PC-9 (cell line): ENCODE results near the gene RHAG. TPM values are rescaled to one million over a fixed set of nuclear protein-coding genes. Genes with fewer than 3 reads are reported as not detected.
A peak's percentile ranks its signal among the peaks of the same experiment; 100 is the strongest.

Source experiments
- Bru-seq: library from RNA; stranded (reverse); fragments of 400-500 nt; gene quantifications from one replicate; lab custom pipeline; 2021; lab: Mats Ljungman, UMichigan
- BruChase-seq, 2 experiments: library from RNA; stranded (reverse); fragments of 400-500 nt; gene quantifications; one replicate each; lab custom pipeline; 2021; lab: Mats Ljungman, UMichigan
- BruUV-seq: library from RNA; stranded (reverse); fragments of 400-500 nt; replicated peaks from 2 replicates; lab custom pipeline; 2021; lab: Mats Ljungman, UMichigan
- CTCF ChIA-PET: fragments of 300-600 bp; sonication (Branson Sonifier 250); formaldehyde crosslinking; loops from one replicate; lab custom pipeline; 2022; ENCODE audit warnings: antibody characterized with exemption; lab: Charles Lee
- POLR2A ChIA-PET: fragments of 300-600 bp; sonication (Branson Sonifier 250); formaldehyde crosslinking; loops from one replicate; lab custom pipeline; 2022; ENCODE audit warnings: antibody characterized with exemption; ENCODE audit not compliant: unreplicated experiment; lab: Charles Lee
- DNase-seq, 2 experiments: peaks; one replicate each; pipeline versions ENCODE4 v3.0.0 to v3.0.0-alpha.2; 2015 to 2022; ENCODE audit warnings: mixed read lengths in 1 of 2
- H2AFZ ChIP-seq: fragments of 200-600 bp; sonication (generic); 2 replicates; pipeline ENCODE4 v1.8.1; 2017; ENCODE audit warnings: antibody characterized with exemption
- H3F3A ChIP-seq: fragments of 200-600 bp; sonication (generic); 2 replicates; pipeline ENCODE4 v1.8.1; 2017; ENCODE audit warnings: antibody characterized with exemption, mild to moderate bottlenecking, low read depth; ENCODE audit not compliant: insufficient read depth
- H3K27ac ChIP-seq: fragments of 200-600 bp; sonication (generic); 2 replicates; pipeline ENCODE4 v1.6.1; 2016; ENCODE audit warnings: mixed run types
- H3K27me3 ChIP-seq: fragments of 200-600 bp; sonication (generic); 2 replicates; pipeline ENCODE4 v1.6.1; 2016; ENCODE audit warnings: low read depth, mixed run types; ENCODE audit not compliant: insufficient read depth
- H3K36me3 ChIP-seq: fragments of 200-600 bp; sonication (generic); 2 replicates; pipeline ENCODE4 v1.6.1; 2016; ENCODE audit warnings: low read depth, mixed run types
- H3K4me1 ChIP-seq: fragments of 200-600 bp; sonication (generic); replicated peaks from 2 replicates; pipeline ENCODE4 v1.6.1; 2016; ENCODE audit warnings: mixed run types; ENCODE audit not compliant: insufficient read depth
- H3K4me2 ChIP-seq: fragments of 200-600 bp; sonication (generic); 2 replicates; pipeline ENCODE4 v1.6.1; 2017; ENCODE audit warnings: mixed run types
- H3K4me3 ChIP-seq: fragments of 200-600 bp; sonication (generic); 2 replicates; pipeline ENCODE4 v1.6.1; 2016; ENCODE audit warnings: mixed run types
- H3K79me2 ChIP-seq: fragments of 200-600 bp; sonication (generic); 2 replicates; pipeline ENCODE4 v1.6.1; 2017; ENCODE audit warnings: low read depth, mixed run types
- H3K9me2 ChIP-seq: fragments of 200-600 bp; sonication (generic); 2 replicates; pipeline ENCODE4 v1.8.1; 2017; ENCODE audit warnings: mild to moderate bottlenecking; ENCODE audit not compliant: insufficient read depth
- H3K9me3 ChIP-seq: fragments of 200-600 bp; sonication (generic); 2 replicates; pipeline ENCODE4 v1.8.1; 2016; ENCODE audit warnings: low read depth; ENCODE audit not compliant: insufficient read depth
- H4K20me1 ChIP-seq: fragments of 200-600 bp; sonication (generic); 2 replicates; pipeline ENCODE4 v1.8.1; 2017; ENCODE audit not compliant: insufficient read depth
- EZH2 ChIP-seq: fragments of 200-600 bp; sonication (generic); IDR thresholded peaks from 2 replicates; pipeline ENCODE4 v1.8.0; 2017; ENCODE audit warnings: antibody characterized with exemption, low read depth
- intact Hi-C: fragments of 100-400 bp; cut with micrococcal nuclease; formaldehyde crosslinking; loops from one replicate; pipeline ENCODE4 v1.10.0; 2022; ENCODE audit not compliant: unreplicated experiment
- long read RNA-seq: library from polyadenylated mRNA; stranded (forward); transcript quantifications from one replicate; pipeline ENCODE4 v2.0.0, GENCODE V29; 2022
- total RNA-seq: library from RNA; stranded (reverse); gene quantifications from 2 replicates; pipeline ENCODE4 v1.2.3, GENCODE V29; 2021
- TF ChIP-seq, protein P1 (sequence below): fragments of 200-600 bp; sonication (generic); conservative IDR thresholded peaks from 2 replicates; pipeline ENCODE4 v1.6.1; 2017; ENCODE audit warnings: mixed run types, antibody characterized with exemption, mild to moderate bottlenecking, moderate library complexity

Gene RHAG
- total RNA-seq (not detected in 2 replicates), Bru-seq, nascent RNA (not detected), BruChase-seq, experiment 1, labeled RNA remaining after a 2-hour chase (not detected), BruChase-seq, experiment 2, labeled RNA remaining after a 6-hour chase (percentile 3 among the genes with signal in this experiment)
- long read RNA-seq = 0 reads

GRCh38 chr6:49636713-49637349 lies at the start of gene RHAG:
Gene RHAG, minus strand, starts transcription at chr6:49636839. Its CDS starts 27 bp downstream, at chr6:49636812.
- no peaks in the 10 kb centered on the region for H3F3A ChIP-seq

DNA sequence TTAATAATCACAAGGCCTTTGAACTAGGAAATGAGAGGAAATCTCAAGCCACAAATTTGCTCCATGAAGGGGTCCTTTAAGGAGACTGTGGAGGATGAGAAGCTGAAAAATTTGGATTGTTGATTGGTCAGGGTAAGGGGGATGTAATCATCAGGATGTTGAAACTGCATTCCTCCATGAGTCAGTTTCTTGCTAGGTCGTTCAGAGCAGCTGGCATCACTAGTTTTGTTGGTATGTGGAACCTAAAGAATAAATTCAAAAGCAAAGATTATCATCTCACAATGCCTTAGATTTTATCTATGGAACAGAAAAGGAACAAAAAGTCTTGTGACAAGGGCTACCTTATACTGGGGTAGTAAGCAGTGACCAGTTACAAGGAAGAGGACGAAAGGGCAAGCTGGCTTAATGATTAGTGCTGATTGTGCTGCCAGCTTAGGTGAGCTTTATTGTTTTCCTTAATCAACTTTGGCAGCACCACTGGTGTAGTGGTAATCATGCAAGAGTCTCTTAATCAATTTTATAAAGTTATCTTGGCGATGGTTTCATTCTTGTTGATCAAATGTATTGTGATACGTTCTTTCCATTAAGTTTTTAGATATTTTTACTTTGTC lies 40.1 kb upstream of the RHAG start:
- Histone ChIP-seq H3K4me1 (peaks cover 11% of the 10 kb centered on the region; the same call in 1 of the 2 replicates), H3K4me3 (no peak overlapping the region), H3K36me3 (no peaks in the 10 kb centered on the region), H3F3A (peaks cover 7% of the 10 kb centered on the region; the same call in 1 of the 2 replicates), H4K20me1 (no peaks in the 10 kb centered on the region), H3K27ac (no peak overlapping the region), H3K79me2 (no peaks in the 10 kb centered on the region), H3K9me3 (no peaks in the 10 kb centered on the region), H3K27me3 (no peaks in the 10 kb centered on the region), H3K4me2 (0 out of 2 replicates have a peak overlapping the region, but pooled peaks have one; percentile 17), H2AFZ (no peak overlapping the region), H3K9me2 (no peaks in the 10 kb centered on the region)
- ChIA-PET POLR2A (interaction anchor here (0.6 kb wide), 1 partner anchor 21 kb away, joined by 4 read pairs; no protein-coding TSS in a partner anchor), CTCF (interaction anchor here (1.0 kb wide), 1 partner anchor 144 kb away, joined by 4 read pairs; no protein-coding TSS in a partner anchor)
- TF ChIP-seq EZH2 = no peak
- TF ChIP-seq, protein P1, sequence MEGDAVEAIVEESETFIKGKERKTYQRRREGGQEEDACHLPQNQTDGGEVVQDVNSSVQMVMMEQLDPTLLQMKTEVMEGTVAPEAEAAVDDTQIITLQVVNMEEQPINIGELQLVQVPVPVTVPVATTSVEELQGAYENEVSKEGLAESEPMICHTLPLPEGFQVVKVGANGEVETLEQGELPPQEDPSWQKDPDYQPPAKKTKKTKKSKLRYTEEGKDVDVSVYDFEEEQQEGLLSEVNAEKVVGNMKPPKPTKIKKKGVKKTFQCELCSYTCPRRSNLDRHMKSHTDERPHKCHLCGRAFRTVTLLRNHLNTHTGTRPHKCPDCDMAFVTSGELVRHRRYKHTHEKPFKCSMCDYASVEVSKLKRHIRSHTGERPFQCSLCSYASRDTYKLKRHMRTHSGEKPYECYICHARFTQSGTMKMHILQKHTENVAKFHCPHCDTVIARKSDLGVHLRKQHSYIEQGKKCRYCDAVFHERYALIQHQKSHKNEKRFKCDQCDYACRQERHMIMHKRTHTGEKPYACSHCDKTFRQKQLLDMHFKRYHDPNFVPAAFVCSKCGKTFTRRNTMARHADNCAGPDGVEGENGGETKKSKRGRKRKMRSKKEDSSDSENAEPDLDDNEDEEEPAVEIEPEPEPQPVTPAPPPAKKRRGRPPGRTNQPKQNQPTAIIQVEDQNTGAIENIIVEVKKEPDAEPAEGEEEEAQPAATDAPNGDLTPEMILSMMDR = no peak
- BruUV-seq = no TSS peak
- intact Hi-C loops = loop anchor here (1.0 to 5.0 kb wide), 2 partner anchors 8 to 66 kb away; partner anchors contain the start of gene CRISP3
- DNase-seq = peak; percentile 25 to 72

More at GRCh38 chr6:49636713-49637349, at the start of gene RHAG:
- DNase-seq = no peak
- Histone ChIP-seq H3K9me3 (no peaks in the 10 kb centered on the region), H3K9me2 (no peaks in the 10 kb centered on the region), H3K4me1 (no peaks in the 10 kb centered on the region), H3K36me3 (no peaks in the 10 kb centered on the region), H4K20me1 (no peaks in the 10 kb centered on the region), H3K4me3 (no peak within 1 kb of the TSS), H3K27me3 (no peaks in the 10 kb centered on the region), H3K27ac (no peak within 1 kb of the TSS), H3K4me2 (no peak within 1 kb of the TSS), H3K79me2 (no peaks in the 10 kb centered on the region), H2AFZ (no peak within 1 kb of the TSS)
- ChIA-PET CTCF (no interaction called here), POLR2A (no interaction called here)
- BruUV-seq = no TSS peak
- TF ChIP-seq EZH2 = no peak
- TF ChIP-seq, protein P1 = no peak
- intact Hi-C loops = no loop called here

GRCh38 chr6:49675816-49676215 lies 39.2 kb upstream of the RHAG start:
- H3F3A ChIP-seq = peaks cover 7% of the 10 kb centered on the region; the same call in 1 of the 2 replicates
- intact Hi-C loops = loop anchor here (1.0 to 5.0 kb wide), 2 partner anchors 8 to 66 kb away; partner anchors contain the start of gene CRISP3
- no peaks in the 10 kb centered on the region for H3K9me3 ChIP-seq
- ChIA-PET CTCF (no interaction called here), POLR2A (no interaction called here)
- H3K4me2 ChIP-seq = no peak overlapping the region
- BruUV-seq = no TSS peak
- H4K20me1 ChIP-seq = no peaks in the 10 kb centered on the region
- H3K36me3 ChIP-seq = no peaks in the 10 kb centered on the region
- H3K27ac ChIP-seq = no peak overlapping the region
- no peak overlapping the region for H2AFZ ChIP-seq
- H3K4me3 ChIP-seq = no peak overlapping the region
- DNase-seq = no peak
- H3K4me1 ChIP-seq = peaks cover 11% of the 10 kb centered on the region; the same call in 1 of the 2 replicates
- no peaks in the 10 kb centered on the region for H3K9me2 ChIP-seq
- H3K79me2 ChIP-seq = no peaks in the 10 kb centered on the region
- no peaks in the 10 kb centered on the region for H3K27me3 ChIP-seq
- no peak for TF ChIP-seq EZH2
- TF ChIP-seq, protein P1 = no peak
